AG09309 (cell line): Measurements from ENCODE around the gene CYP19A1.

Experiments
- DNase-seq: peaks from one replicate; pipeline ENCODE4 v3.0.0-alpha.2; 2010; ENCODE audit warnings: low read depth
- H3K4me3 ChIP-seq: 2 replicates; pipeline ENCODE4 v1.5.1; 2011; ENCODE audit warnings: mild to moderate bottlenecking, low read depth, low read length, moderate library complexity; ENCODE audit not compliant: control insufficient read depth
- CTCF ChIP-seq: IDR thresholded peaks from 2 replicates; pipeline ENCODE4 v1.5.1; 2011; ENCODE audit warnings: mild to moderate bottlenecking, low read depth, low read length, inconsistent platforms; ENCODE audit not compliant: insufficient read depth, control insufficient read depth; ENCODE audit errors: missing control alignments

CYP19A1 gene

GRCh38 chr15:51310064-51310463 is 28.3 kb downstream of the CYP19A1 start:
- H3K4me3 ChIP-seq: no peak overlapping the region
- TF ChIP-seq CTCF: no peak
- peak; percentile 34 for DNase-seq

GRCh38 chr15:51307811-51308210 is 30.6 kb downstream of the CYP19A1 start:
- no peak for TF ChIP-seq CTCF
- no peak for DNase-seq
- no peak overlapping the region for H3K4me3 ChIP-seq

- TF ChIP-seq CTCF: no peak
- no peak for DNase-seq
- H3K4me3 ChIP-seq: no peak overlapping the region
Observed at GRCh38 chr15:51307325-51307724, 31.1 kb downstream of the CYP19A1 start.

GRCh38 chr15:51303462-51303980 is 34.9 kb downstream of the CYP19A1 start:
- H3K4me3 ChIP-seq: no peak overlapping the region
- no peak for TF ChIP-seq CTCF
- DNase-seq: no peak

GRCh38 chr15:51302480-51302879 is 35.9 kb downstream of the CYP19A1 start:
- no peak for DNase-seq
- TF ChIP-seq CTCF: no peak
- H3K4me3 ChIP-seq: no peak overlapping the region

- DNase-seq: no peak
- TF ChIP-seq CTCF: no peak
- H3K4me3 ChIP-seq: no peak overlapping the region
Observed at GRCh38 chr15:51299187-51300015, 39.0 kb downstream of the CYP19A1 start.

- DNase-seq: no peak
- H3K4me3 ChIP-seq: no peak overlapping the region
- TF ChIP-seq CTCF: no peak
Observed at GRCh38 chr15:51298620-51299019, 39.8 kb downstream of the CYP19A1 start.
